ENCODE results near the gene MYL12B. TPM values are rescaled to one million over a fixed set of nuclear protein-coding genes. Genes with fewer than 3 reads are reported as not detected.
A peak's percentile ranks its signal among the peaks of the same experiment; 100 is the strongest.

MYL12B gene
- total RNA-seq, 1 donor from 2014 or later, result 176 TPM

DNA sequence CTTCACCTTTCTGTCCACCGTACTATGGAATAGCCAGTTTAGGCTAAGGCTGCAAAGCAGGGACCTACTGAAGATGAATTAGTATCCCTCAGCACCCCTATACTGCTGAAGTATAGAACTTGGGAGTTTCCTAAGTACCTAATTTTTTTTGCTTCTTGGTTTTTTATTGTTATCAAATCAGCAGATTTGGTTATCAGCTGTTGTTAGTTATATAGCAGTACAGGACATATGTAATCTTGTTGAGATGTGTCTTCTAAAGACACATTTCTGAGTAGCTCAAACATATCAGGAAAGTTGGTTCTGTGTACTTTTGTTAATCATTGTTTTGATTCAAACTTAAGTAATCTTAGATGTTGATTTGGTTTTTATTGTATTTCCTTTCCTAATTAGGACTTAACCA is 9.1 kb upstream of the MYL12B start:
- no peak for DNase-seq
- peaks cover 94% of the 10 kb centered on the region for H3K4me1 ChIP-seq
- no peaks in the 10 kb centered on the region for H3K9me3 ChIP-seq (replicated peaks)
- H3K36me3 ChIP-seq, result peaks cover 61% of the 10 kb centered on the region
- H3K27ac ChIP-seq (replicated peaks), result peak overlapping the region; percentile 100
- TF ChIP-seq CTCF (IDR thresholded peaks at IDR 0.05; ENCODE audit: borderline replicate concordance), result no peak
- peak overlapping the region; percentile 98 for H3K4me3 ChIP-seq
- intact Hi-C loops (cut with micrococcal nuclease), result no loop called here
- no peaks in the 10 kb centered on the region for H3K27me3 ChIP-seq (ENCODE audit: low read depth)

- no peaks in the 10 kb centered on the region for H3K9me3 ChIP-seq (replicated peaks)
- peaks cover 96% of the 10 kb centered on the region for H3K4me1 ChIP-seq
- peak overlapping the region; percentile 100 for H3K27ac ChIP-seq (replicated peaks)
- H3K27me3 ChIP-seq (ENCODE audit: low read depth), result no peaks in the 10 kb centered on the region
- intact Hi-C loops (cut with micrococcal nuclease), result no loop called here
- DNase-seq, result no peak
- H3K4me3 ChIP-seq, result peak overlapping the region; percentile 98
- H3K36me3 ChIP-seq, result peaks cover 65% of the 10 kb centered on the region
- no peak for TF ChIP-seq CTCF (IDR thresholded peaks at IDR 0.05; ENCODE audit: borderline replicate concordance)
Observed at GRCh38 chr18:3254725-3255124, 7.2 kb upstream of the MYL12B start.

GRCh38 chr18:3255611-3256165 is 6.2 kb upstream of the MYL12B start:
- no peak for TF ChIP-seq CTCF (IDR thresholded peaks at IDR 0.05; ENCODE audit: borderline replicate concordance)
- intact Hi-C loops (cut with micrococcal nuclease), result no loop called here
- Histone ChIP-seq H3K27me3 (ENCODE audit: low read depth) (no peaks in the 10 kb centered on the region), H3K36me3 (peaks cover 60% of the 10 kb centered on the region), H3K9me3 (replicated peaks) (no peaks in the 10 kb centered on the region), H3K4me1 (peaks cover 95% of the 10 kb centered on the region), H3K4me3 (peak overlapping the region; percentile 98), H3K27ac (replicated peaks) (peak overlapping the region; percentile 100)
- no peak for DNase-seq

DNA sequence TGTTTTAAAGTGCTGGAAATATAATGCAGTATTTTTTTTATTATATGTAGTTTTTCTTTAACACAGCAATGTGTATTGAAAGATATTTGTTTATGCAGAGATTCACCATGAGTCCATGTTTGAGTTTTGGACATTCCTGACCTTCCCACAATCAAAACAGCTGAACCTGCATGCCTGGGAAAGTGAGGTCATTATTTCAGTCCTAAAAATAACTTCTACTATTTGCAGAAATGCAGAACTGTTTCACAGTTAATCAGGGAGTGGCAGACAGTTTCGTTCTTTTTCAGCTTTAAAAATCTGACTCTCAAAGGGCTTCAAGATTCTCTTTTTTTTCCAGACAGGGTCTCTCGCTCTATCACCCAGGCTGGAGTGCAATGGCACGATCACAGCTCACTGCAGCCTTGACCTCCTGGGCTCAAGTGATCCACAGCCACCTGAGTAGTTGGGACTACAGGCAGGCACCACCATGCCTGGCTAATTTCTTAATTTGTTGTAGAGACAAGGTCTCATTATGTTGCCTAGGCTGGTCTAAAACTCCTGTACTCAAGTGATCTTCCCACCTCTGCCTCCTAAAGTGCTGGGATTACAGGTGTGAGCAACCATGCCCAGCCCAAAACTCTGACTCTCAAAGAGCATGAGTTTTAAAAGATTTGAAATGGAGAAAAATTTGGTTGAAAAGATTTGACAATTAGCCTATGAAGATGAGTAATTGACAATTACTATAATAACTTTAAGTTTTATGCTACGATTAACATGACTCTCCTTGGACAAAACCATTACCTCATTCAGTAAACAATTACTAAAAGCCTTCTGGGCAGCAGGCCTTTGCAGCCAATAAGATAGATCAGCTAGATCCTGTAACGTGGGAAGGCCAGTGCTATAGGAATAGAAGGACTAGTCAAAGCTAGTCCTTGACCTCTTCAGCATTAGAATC is 5.0 kb upstream of the MYL12B start:
- Histone ChIP-seq H3K27me3 (ENCODE audit: low read depth) (no peaks in the 10 kb centered on the region), H3K27ac (replicated peaks) (peak overlapping the region; percentile 100), H3K9me3 (replicated peaks) (no peaks in the 10 kb centered on the region), H3K4me1 (peaks cover 94% of the 10 kb centered on the region), H3K4me3 (peak overlapping the region; percentile 98), H3K36me3 (peaks cover 60% of the 10 kb centered on the region)
- DNase-seq, result no peak
- intact Hi-C loops (cut with micrococcal nuclease), result no loop called here
- TF ChIP-seq CTCF (IDR thresholded peaks at IDR 0.05; ENCODE audit: borderline replicate concordance), result no peak

DNA sequence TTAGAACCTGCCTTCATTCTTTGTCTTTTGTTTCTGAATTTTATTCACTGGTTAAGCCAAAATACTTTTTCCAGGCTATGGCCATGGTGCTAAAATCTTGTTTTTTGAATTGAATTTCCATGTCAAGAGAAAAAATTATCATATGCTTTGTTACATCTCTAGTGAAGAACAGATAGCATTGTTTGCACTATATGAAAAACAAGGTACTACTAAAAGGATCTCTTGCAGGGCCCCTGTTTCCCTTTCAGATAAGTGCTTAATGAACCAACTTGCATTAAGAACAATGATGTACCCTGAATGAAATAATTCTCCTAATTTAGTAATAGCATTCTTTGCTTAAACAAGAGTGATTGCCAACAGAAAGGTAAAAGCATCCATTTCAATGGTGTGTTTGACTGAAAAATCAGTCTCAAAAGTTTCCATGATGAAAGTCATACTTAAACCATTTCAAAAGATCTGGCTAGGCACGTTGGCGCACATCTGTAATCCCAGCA is 4.3 kb upstream of the MYL12B start:
- DNase-seq, result no peak
- TF ChIP-seq CTCF (IDR thresholded peaks at IDR 0.05; ENCODE audit: borderline replicate concordance), result no peak
- peak overlapping the region; percentile 100 for H3K27ac ChIP-seq (replicated peaks)
- no peaks in the 10 kb centered on the region for H3K9me3 ChIP-seq (replicated peaks)
- H3K4me3 ChIP-seq, result peak overlapping the region; percentile 98
- H3K4me1 ChIP-seq, result peaks cover 94% of the 10 kb centered on the region
- no peaks in the 10 kb centered on the region for H3K27me3 ChIP-seq (ENCODE audit: low read depth)
- intact Hi-C loops (cut with micrococcal nuclease), result no loop called here
- peaks cover 60% of the 10 kb centered on the region for H3K36me3 ChIP-seq
